NB4 (cell line): ENCODE measurements around the gene TTC39B.

Experiments
- POLR2A ChIP-seq: IDR thresholded peaks from 2 replicates; pipeline ENCODE4 v1.6.1; 2011; ENCODE audit warnings: mild to moderate bottlenecking; ENCODE audit not compliant: insufficient read length; ENCODE audit errors: extremely low read depth
- TF ChIP-seq, protein P1 (sequence below): IDR thresholded peaks from one replicate; pipeline ENCODE4 v1.5.1; 2012; ENCODE audit warnings: low read depth, low read length

GRCh38 chr9:15191378-15191777, 115.6 kb downstream of the TTC39B start:
- no peak for TF ChIP-seq POLR2A
- TF ChIP-seq, protein P1, sequence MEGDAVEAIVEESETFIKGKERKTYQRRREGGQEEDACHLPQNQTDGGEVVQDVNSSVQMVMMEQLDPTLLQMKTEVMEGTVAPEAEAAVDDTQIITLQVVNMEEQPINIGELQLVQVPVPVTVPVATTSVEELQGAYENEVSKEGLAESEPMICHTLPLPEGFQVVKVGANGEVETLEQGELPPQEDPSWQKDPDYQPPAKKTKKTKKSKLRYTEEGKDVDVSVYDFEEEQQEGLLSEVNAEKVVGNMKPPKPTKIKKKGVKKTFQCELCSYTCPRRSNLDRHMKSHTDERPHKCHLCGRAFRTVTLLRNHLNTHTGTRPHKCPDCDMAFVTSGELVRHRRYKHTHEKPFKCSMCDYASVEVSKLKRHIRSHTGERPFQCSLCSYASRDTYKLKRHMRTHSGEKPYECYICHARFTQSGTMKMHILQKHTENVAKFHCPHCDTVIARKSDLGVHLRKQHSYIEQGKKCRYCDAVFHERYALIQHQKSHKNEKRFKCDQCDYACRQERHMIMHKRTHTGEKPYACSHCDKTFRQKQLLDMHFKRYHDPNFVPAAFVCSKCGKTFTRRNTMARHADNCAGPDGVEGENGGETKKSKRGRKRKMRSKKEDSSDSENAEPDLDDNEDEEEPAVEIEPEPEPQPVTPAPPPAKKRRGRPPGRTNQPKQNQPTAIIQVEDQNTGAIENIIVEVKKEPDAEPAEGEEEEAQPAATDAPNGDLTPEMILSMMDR: no peak
